ENCODE measurements around the gene COMT. TPM values are rescaled to one million over a fixed set of nuclear protein-coding genes. Genes with fewer than 3 reads are reported as not detected.

Gene COMT
- total RNA-seq, 2 experiments from 2014 or later = 11.3 to 11.4 TPM

GRCh38 chr22:20012741-20013331 lies 71.3 kb downstream of the COMT start:
- Mint-ChIP-seq H3K4me1 (ENCODE audit: low read depth) (peaks cover 14% of the 10 kb centered on the region), H3K27ac (no peak overlapping the region), H3K4me3 (no peak overlapping the region), H3K27me3 (peaks cover 4% of the 10 kb centered on the region), H3K9me3 (no peaks in the 10 kb centered on the region), H3K36me3 (ENCODE audit: low read depth) (no peaks in the 10 kb centered on the region)
- peaks cover 18% of the 10 kb centered on the region for H3K4me1 ChIP-seq (ENCODE audit: insufficient read depth, low read length)
- ChIA-PET POLR2A (no interaction called here), CTCF (interaction anchor here (1.1 kb wide), 1 partner anchor 42 kb away, joined by 5 read pairs; no protein-coding TSS in a partner anchor)
- intact Hi-C loops (cut with DNase I, micrococcal nuclease) = loop anchor here in 1 of 2 experiments (1.0 to 10.0 kb wide), 3 partner anchors 43 to 382 kb away; partner anchors contain the start of genes GNB1L, RTL10 and ZNF74
- no peak for DNase-seq
- H3K27ac ChIP-seq (ENCODE audit: low read depth in 1 of 2, low read length in 2 of 2) = no peak overlapping the region
- H3K4me3 ChIP-seq (ENCODE audit: low read length) = no peak overlapping the region
- TF ChIP-seq, protein P1, sequence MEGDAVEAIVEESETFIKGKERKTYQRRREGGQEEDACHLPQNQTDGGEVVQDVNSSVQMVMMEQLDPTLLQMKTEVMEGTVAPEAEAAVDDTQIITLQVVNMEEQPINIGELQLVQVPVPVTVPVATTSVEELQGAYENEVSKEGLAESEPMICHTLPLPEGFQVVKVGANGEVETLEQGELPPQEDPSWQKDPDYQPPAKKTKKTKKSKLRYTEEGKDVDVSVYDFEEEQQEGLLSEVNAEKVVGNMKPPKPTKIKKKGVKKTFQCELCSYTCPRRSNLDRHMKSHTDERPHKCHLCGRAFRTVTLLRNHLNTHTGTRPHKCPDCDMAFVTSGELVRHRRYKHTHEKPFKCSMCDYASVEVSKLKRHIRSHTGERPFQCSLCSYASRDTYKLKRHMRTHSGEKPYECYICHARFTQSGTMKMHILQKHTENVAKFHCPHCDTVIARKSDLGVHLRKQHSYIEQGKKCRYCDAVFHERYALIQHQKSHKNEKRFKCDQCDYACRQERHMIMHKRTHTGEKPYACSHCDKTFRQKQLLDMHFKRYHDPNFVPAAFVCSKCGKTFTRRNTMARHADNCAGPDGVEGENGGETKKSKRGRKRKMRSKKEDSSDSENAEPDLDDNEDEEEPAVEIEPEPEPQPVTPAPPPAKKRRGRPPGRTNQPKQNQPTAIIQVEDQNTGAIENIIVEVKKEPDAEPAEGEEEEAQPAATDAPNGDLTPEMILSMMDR (IDR thresholded peaks at IDR 0.05) = no peak
- no peak for ATAC-seq (ENCODE audit: poor library complexity)
- H3K36me3 ChIP-seq (ENCODE audit: insufficient read depth, low read length) = no peaks in the 10 kb centered on the region
- H3K27me3 ChIP-seq (ENCODE audit: control insufficient read depth in 1 of 2, insufficient read depth in 2 of 2, low read length in 2 of 2) = peaks cover 0 to 3% of the 10 kb centered on the region in 2 experiments
- no peaks in the 10 kb centered on the region for H3K9me3 ChIP-seq (ENCODE audit: control insufficient read depth in 1 of 2, insufficient read depth in 1 of 2, low read length in 2 of 2)

- ATAC-seq (ENCODE audit: poor library complexity) = no peak
- Mint-ChIP-seq H3K4me1 (ENCODE audit: low read depth) (peaks cover 14% of the 10 kb centered on the region), H3K27me3 (peaks cover 4% of the 10 kb centered on the region), H3K36me3 (ENCODE audit: low read depth) (no peaks in the 10 kb centered on the region), H3K9me3 (no peaks in the 10 kb centered on the region), H3K4me3 (no peak overlapping the region), H3K27ac (no peak overlapping the region)
- ChIA-PET POLR2A (no interaction called here), CTCF (interaction anchor here (1.1 kb wide), 1 partner anchor 43 kb away, joined by 5 read pairs; no protein-coding TSS in a partner anchor)
- H3K4me1 ChIP-seq (ENCODE audit: insufficient read depth, low read length) = peaks cover 20% of the 10 kb centered on the region
- H3K9me3 ChIP-seq (ENCODE audit: control insufficient read depth in 1 of 2, insufficient read depth in 1 of 2, low read length in 2 of 2) = no peaks in the 10 kb centered on the region
- H3K36me3 ChIP-seq (ENCODE audit: insufficient read depth, low read length) = no peaks in the 10 kb centered on the region
- DNase-seq = peak in 6 of 14 experiments; percentile 17 to 52 (median 40)
- intact Hi-C loops (cut with DNase I, micrococcal nuclease) = loop anchor here in 1 of 2 experiments (1.0 to 10.0 kb wide), 3 partner anchors 43 to 381 kb away; partner anchors contain the start of genes GNB1L, RTL10 and ZNF74
- TF ChIP-seq, protein P1 (IDR thresholded peaks at IDR 0.05) = no peak
- no peak overlapping the region for H3K27ac ChIP-seq (ENCODE audit: low read depth in 1 of 2, low read length in 2 of 2)
- H3K27me3 ChIP-seq (ENCODE audit: control insufficient read depth in 1 of 2, insufficient read depth in 2 of 2, low read length in 2 of 2) = peaks cover 0 to 3% of the 10 kb centered on the region in 2 experiments
- H3K4me3 ChIP-seq (ENCODE audit: low read length) = no peak overlapping the region
Measured at GRCh38 chr22:20013382-20013871, 71.9 kb downstream of the COMT start.

GRCh38 chr22:20014526-20015186 lies 73.1 kb downstream of the COMT start:
- no peak overlapping the region for H3K27ac Mint-ChIP-seq
- intact Hi-C loops (cut with DNase I, micrococcal nuclease) = loop anchor here in 1 of 2 experiments (10.0 kb wide), 2 partner anchors 160 to 380 kb away; partner anchors contain the start of genes GNB1L, RTL10 and ZNF74
- peak overlapping the region; percentile 82 for H3K4me3 Mint-ChIP-seq
- ChIA-PET POLR2A (no interaction called here), CTCF (no interaction called here)
- H3K36me3 Mint-ChIP-seq (ENCODE audit: low read depth) = no peaks in the 10 kb centered on the region
- ATAC-seq (ENCODE audit: poor library complexity) = no peak
- no peak for DNase-seq
- TF ChIP-seq, protein P1 (IDR thresholded peaks at IDR 0.05) = no peak
- peaks cover 4% of the 10 kb centered on the region for H3K27me3 Mint-ChIP-seq
- H3K4me3 ChIP-seq (ENCODE audit: low read length) = no peak overlapping the region
- H3K4me1 ChIP-seq (ENCODE audit: insufficient read depth, low read length) = peaks cover 20% of the 10 kb centered on the region
- no peaks in the 10 kb centered on the region for H3K9me3 Mint-ChIP-seq
- peaks cover 14% of the 10 kb centered on the region for H3K4me1 Mint-ChIP-seq (ENCODE audit: low read depth)
- no peaks in the 10 kb centered on the region for H3K36me3 ChIP-seq (ENCODE audit: insufficient read depth, low read length)
- H3K27me3 ChIP-seq (ENCODE audit: control insufficient read depth in 1 of 2, insufficient read depth in 2 of 2, low read length in 2 of 2) = peaks cover 0 to 3% of the 10 kb centered on the region in 2 experiments
- H3K27ac ChIP-seq (ENCODE audit: low read depth in 1 of 2, low read length in 2 of 2) = no peak overlapping the region
- H3K9me3 ChIP-seq (ENCODE audit: control insufficient read depth in 1 of 2, insufficient read depth in 1 of 2, low read length in 2 of 2) = no peaks in the 10 kb centered on the region

Data from CD4-positive, alpha-beta T cell (primary cell).